Keratinocyte (primary cell): ENCODE results near the gene KIDINS220. TPM values are rescaled to one million over a fixed set of nuclear protein-coding genes. Genes with fewer than 3 reads are reported as not detected.

ENCODE experiments used
- DNase-seq: peaks from one replicate; pipeline ENCODE4 v3.0.0-alpha.2; 2011; ENCODE audit warnings: low read depth, missing footprints, low spot score
- FAIRE-seq: peaks from 2 replicates; lab custom pipeline; 2011; peaks lifted over from hg19 to GRCh38; lab: Jason Lieb, UNC
- H2AFZ ChIP-seq: 2 replicates; pipeline ENCODE4 v1.6.0; 2012; ENCODE audit warnings: low read length, control low read depth, inconsistent platforms; ENCODE audit not compliant: control insufficient read depth
- H3K27ac ChIP-seq: 2 replicates; pipeline ENCODE4 v1.5.1; 2011; ENCODE audit warnings: low read length; ENCODE audit not compliant: control insufficient read depth, insufficient read depth
- H3K27me3 ChIP-seq: 3 replicates; pipeline ENCODE4 v1.6.0; 2011; ENCODE audit warnings: low read length; ENCODE audit not compliant: control insufficient read depth, insufficient read depth; ENCODE audit errors: extremely low read depth
- H3K36me3 ChIP-seq, 2 experiments: 2 replicates in 1 of 2; 3 replicates in 1 of 2; pipeline ENCODE4 v1.5.1; 2011; ENCODE audit warnings: low read length in 2 of 2, mild to moderate bottlenecking in 1 of 2; ENCODE audit not compliant: control insufficient read depth in 2 of 2, insufficient read depth in 2 of 2; ENCODE audit errors: extremely low read depth in 1 of 2
- H3K4me1 ChIP-seq: 3 replicates; pipeline ENCODE4 v1.5.1; 2011; ENCODE audit warnings: low read length; ENCODE audit not compliant: control insufficient read depth, insufficient read depth; ENCODE audit errors: extremely low read depth
- H3K4me2 ChIP-seq: 3 replicates; pipeline ENCODE4 v1.6.0; 2011; ENCODE audit warnings: low read depth, low read length; ENCODE audit not compliant: control insufficient read depth, insufficient read depth; ENCODE audit errors: extremely low read depth
- H3K4me3 ChIP-seq, 3 experiments: fragments of 200-600 bp in 1 of 3; sonication (generic) in 1 of 3; 2 replicates in 2 of 3; 3 replicates in 1 of 3; pipeline ENCODE4 v1.5.1; 2011 to 2016; ENCODE audit warnings: low read length in 3 of 3, mild to moderate bottlenecking in 3 of 3, control low read depth in 2 of 3, inconsistent platforms in 1 of 3, low read depth in 1 of 3, mixed read lengths in 1 of 3, mixed run types in 1 of 3, moderate library complexity in 1 of 3; ENCODE audit not compliant: control insufficient read depth in 2 of 3, insufficient read depth in 2 of 3; ENCODE audit errors: extremely low read depth in 1 of 3
- H3K79me2 ChIP-seq: 2 replicates; pipeline ENCODE4 v1.6.0; 2012; ENCODE audit warnings: low read length; ENCODE audit not compliant: control insufficient read depth, insufficient read depth
- H3K9ac ChIP-seq: 3 replicates; pipeline ENCODE4 v1.6.0; 2011; ENCODE audit warnings: low read length; ENCODE audit not compliant: control insufficient read depth, insufficient read depth; ENCODE audit errors: extremely low read depth
- H3K9me1 ChIP-seq: 3 replicates; pipeline ENCODE4 v1.6.0; 2011; ENCODE audit warnings: low read length; ENCODE audit not compliant: control insufficient read depth, insufficient read depth; ENCODE audit errors: extremely low read depth
- H3K9me3 ChIP-seq: 2 replicates; pipeline ENCODE4 v1.5.1; 2012; ENCODE audit warnings: low read depth, low read length; ENCODE audit not compliant: control insufficient read depth
- H4K20me1 ChIP-seq: 3 replicates; pipeline ENCODE4 v1.6.0; 2011; ENCODE audit warnings: low read length; ENCODE audit not compliant: control insufficient read depth, insufficient read depth; ENCODE audit errors: extremely low read depth
- CTCF ChIP-seq, 3 experiments: IDR thresholded peaks in 1 of 3; conservative IDR thresholded peaks in 1 of 3; optimal IDR thresholded peaks in 1 of 3; 2 replicates in 2 of 3; 3 replicates in 1 of 3; pipeline versions ENCODE3 to v1.5.1; 2011; ENCODE audit warnings: low read length in 3 of 3, mild to moderate bottlenecking in 3 of 3, moderate library complexity in 2 of 3, control low read depth in 1 of 3, inconsistent platforms in 1 of 3; ENCODE audit not compliant: insufficient read depth in 2 of 3; ENCODE audit errors: extremely low read depth in 1 of 3
- EZH2 ChIP-seq: IDR thresholded peaks from one replicate; pipeline ENCODE4 v1.6.1; 2012; ENCODE audit warnings: inconsistent platforms, mild to moderate bottlenecking, low read length, moderate library complexity
- dilution Hi-C: fragments of 300-500 bp; cut with MboI; formaldehyde crosslinking; loops from one replicate; pipeline ENCODE4 v1.7.0; 2020; ENCODE audit warnings: low sequenced_read_pairs; ENCODE audit not compliant: extremely low pct_ligation_motif_present
- polyA plus RNA-seq, 5 experiments: library from polyadenylated mRNA; depleted of rRNA in 3 of 5; stranded (reverse) in 3 of 5; stranded (forward) in 1 of 5; unstranded in 1 of 5; fragments of >200 nt; gene quantifications; 1 replicate in 1 of 5; 2 replicates in 3 of 5; 3 replicates in 1 of 5; pipeline versions ENCODE4 v1.2.1 to v1.2.3, GENCODE V29; 2011 to 2012; ENCODE audit warnings: missing spikeins in 2 of 5, low read depth in 1 of 5, low replicate concordance in 1 of 5

Gene KIDINS220
- polyA plus RNA-seq, 1 donor (not counting 4 experiments of a cell fraction or from before 2014, with no cell fraction given): 28.8 TPM

GRCh38 chr2:8737571-8738175 lies 99.7 kb downstream of the KIDINS220 start:
- Histone ChIP-seq H3K4me3 (no peak overlapping the region), H3K4me1 (peaks cover 4% of the 10 kb centered on the region), H3K9ac (no peak overlapping the region), H3K36me3 (peaks cover 7 to 11% of the 10 kb centered on the region in 2 experiments), H3K9me3 (no peaks in the 10 kb centered on the region), H3K4me2 (no peak overlapping the region), H3K27ac (no peak overlapping the region), H3K9me1 (no peaks in the 10 kb centered on the region), H4K20me1 (no peaks in the 10 kb centered on the region), H2AFZ (no peak overlapping the region), H3K27me3 (no peaks in the 10 kb centered on the region), H3K79me2 (no peaks in the 10 kb centered on the region)
- TF ChIP-seq EZH2 (no peak), CTCF (optimal IDR thresholded peaks at IDR 0.05 in 1 of 3, IDR thresholded peaks at IDR 0.05 in 1 of 3, conservative IDR thresholded peaks at IDR 0.05 in 1 of 3; ENCODE audit: extremely low read depth in 1 of 3, insufficient read depth in 2 of 3, low read length in 3 of 3) (no peak)
- DNase-seq (no peak), FAIRE-seq (no peak)
- dilution Hi-C loops: no loop called here

- dilution Hi-C loops: no loop called here
- no peak overlapping the region for H3K27ac ChIP-seq
Measured at GRCh38 chr2:8732601-8733000, 104.8 kb downstream of the KIDINS220 start.

More at GRCh38 chr2:8732601-8733000, 104.8 kb downstream of the KIDINS220 start:
- H2AFZ ChIP-seq: no peak overlapping the region
- DNase-seq: no peak
- no peaks in the 10 kb centered on the region for H3K9me1 ChIP-seq
- H3K36me3 ChIP-seq: peaks cover 7 to 22% of the 10 kb centered on the region in 2 experiments
- H3K79me2 ChIP-seq: no peaks in the 10 kb centered on the region
- no peaks in the 10 kb centered on the region for H3K27me3 ChIP-seq
- no peak overlapping the region for H3K4me2 ChIP-seq
- TF ChIP-seq EZH2 (no peak), CTCF (optimal IDR thresholded peaks at IDR 0.05 in 1 of 3, IDR thresholded peaks at IDR 0.05 in 1 of 3, conservative IDR thresholded peaks at IDR 0.05 in 1 of 3; ENCODE audit: extremely low read depth in 1 of 3, insufficient read depth in 2 of 3, low read length in 3 of 3) (no peak)
- H4K20me1 ChIP-seq: no peaks in the 10 kb centered on the region
- H3K4me3 ChIP-seq: no peak overlapping the region
- no peak overlapping the region for H3K9ac ChIP-seq
- FAIRE-seq: no peak
- no peaks in the 10 kb centered on the region for H3K9me3 ChIP-seq
- H3K4me1 ChIP-seq: peaks cover 1% of the 10 kb centered on the region
